Upper lobe of left lung (tissue), 4 donors: Measurements from ENCODE around the gene L1TD1.

Source experiments
- EP300 ChIP-seq, 4 donors: sonication (generic); formaldehyde crosslinking; IDR thresholded peaks; one replicate each; pipeline ENCODE4 v1.5.1; 2017; ENCODE audit warnings: antibody characterized with exemption in 4 of 4, control low read depth in 2 of 4
- POLR2A ChIP-seq, 4 donors: fragments of 450-650 bp; IDR thresholded peaks; one replicate each; pipeline ENCODE4 v1.5.1; 2016 to 2017; ENCODE audit warnings: antibody characterized with exemption in 4 of 4, mild to moderate bottlenecking in 2 of 4
- POLR2AphosphoS5 ChIP-seq, 2 donors: sonication (generic); formaldehyde crosslinking; IDR thresholded peaks; one replicate each; pipeline ENCODE4 v1.5.1; 2017; ENCODE audit warnings: antibody characterized with exemption in 2 of 2
- TF ChIP-seq, protein P1 (sequence below), 6 experiments: fragments of 450-650 bp in 4 of 6; fragments of 200-600 bp in 2 of 6; sonication (generic) in 2 of 6; IDR thresholded peaks; one replicate each; pipeline ENCODE4 v1.5.1; 2016 to 2019; ENCODE audit warnings: antibody characterized with exemption in 6 of 6

DNA sequence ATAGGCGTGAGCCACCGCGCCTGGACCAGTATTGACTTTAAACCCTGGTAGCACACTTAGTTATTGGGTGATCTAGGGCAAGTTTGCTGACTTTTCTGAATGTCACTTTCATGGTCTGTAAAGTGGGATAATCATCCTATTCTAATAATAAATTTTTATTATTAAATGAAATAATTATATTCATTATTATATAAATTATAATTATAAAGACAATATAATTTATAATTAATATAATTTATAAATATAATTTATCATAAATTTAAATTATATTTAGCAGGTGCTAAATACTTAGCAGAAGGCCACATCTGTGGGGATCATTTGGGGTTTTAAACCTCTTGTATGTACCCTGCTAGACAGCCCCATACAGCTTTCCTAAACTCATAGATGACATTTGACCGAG, 64.9 kb downstream of the L1TD1 start:
- TF ChIP-seq POLR2A (IDR thresholded peaks at IDR 0.05) (no peak), POLR2AphosphoS5 (IDR thresholded peaks at IDR 0.05) (no peak), EP300 (IDR thresholded peaks at IDR 0.05) (no peak)
- TF ChIP-seq, protein P1, sequence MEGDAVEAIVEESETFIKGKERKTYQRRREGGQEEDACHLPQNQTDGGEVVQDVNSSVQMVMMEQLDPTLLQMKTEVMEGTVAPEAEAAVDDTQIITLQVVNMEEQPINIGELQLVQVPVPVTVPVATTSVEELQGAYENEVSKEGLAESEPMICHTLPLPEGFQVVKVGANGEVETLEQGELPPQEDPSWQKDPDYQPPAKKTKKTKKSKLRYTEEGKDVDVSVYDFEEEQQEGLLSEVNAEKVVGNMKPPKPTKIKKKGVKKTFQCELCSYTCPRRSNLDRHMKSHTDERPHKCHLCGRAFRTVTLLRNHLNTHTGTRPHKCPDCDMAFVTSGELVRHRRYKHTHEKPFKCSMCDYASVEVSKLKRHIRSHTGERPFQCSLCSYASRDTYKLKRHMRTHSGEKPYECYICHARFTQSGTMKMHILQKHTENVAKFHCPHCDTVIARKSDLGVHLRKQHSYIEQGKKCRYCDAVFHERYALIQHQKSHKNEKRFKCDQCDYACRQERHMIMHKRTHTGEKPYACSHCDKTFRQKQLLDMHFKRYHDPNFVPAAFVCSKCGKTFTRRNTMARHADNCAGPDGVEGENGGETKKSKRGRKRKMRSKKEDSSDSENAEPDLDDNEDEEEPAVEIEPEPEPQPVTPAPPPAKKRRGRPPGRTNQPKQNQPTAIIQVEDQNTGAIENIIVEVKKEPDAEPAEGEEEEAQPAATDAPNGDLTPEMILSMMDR (IDR thresholded peaks at IDR 0.05) = no peak
